Measurements from ENCODE around the gene PRPSAP1.

The PRPSAP1 gene

DNA sequence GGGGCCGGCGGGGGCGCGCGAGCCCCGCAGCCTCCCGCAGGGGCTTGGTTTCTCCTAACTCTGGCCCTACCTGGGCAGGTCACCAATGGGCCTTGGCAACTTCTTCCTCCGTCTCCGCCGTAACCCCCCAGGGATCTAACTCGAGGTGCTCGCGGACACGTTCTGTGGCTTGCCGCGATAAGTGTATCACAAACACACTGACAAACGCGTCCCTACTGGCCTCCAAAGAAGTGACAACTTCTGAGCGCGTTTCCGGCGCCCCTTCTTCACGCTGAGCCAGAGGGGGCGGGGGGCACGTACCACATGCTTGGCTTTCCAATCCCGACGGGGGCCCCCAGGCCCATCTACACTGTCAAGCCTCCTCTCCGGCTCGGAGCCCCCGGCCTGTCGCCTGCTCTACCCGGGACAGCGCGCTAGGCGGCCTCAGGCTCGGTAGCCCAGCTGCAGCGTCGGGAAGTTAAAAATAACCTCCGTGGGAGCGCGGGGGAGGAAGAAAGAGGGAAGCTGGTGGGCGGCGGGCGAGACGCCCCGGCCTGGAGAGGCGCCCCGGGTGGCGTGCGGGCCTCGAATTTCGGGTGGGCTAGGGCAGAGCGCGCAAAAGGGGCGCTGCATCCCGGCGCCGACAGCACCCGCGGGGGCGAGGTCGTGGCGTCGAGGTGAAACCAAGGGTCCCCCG lies 30.0 kb upstream of the PRPSAP1 start:
- DNase-seq, result no peak

DNA sequence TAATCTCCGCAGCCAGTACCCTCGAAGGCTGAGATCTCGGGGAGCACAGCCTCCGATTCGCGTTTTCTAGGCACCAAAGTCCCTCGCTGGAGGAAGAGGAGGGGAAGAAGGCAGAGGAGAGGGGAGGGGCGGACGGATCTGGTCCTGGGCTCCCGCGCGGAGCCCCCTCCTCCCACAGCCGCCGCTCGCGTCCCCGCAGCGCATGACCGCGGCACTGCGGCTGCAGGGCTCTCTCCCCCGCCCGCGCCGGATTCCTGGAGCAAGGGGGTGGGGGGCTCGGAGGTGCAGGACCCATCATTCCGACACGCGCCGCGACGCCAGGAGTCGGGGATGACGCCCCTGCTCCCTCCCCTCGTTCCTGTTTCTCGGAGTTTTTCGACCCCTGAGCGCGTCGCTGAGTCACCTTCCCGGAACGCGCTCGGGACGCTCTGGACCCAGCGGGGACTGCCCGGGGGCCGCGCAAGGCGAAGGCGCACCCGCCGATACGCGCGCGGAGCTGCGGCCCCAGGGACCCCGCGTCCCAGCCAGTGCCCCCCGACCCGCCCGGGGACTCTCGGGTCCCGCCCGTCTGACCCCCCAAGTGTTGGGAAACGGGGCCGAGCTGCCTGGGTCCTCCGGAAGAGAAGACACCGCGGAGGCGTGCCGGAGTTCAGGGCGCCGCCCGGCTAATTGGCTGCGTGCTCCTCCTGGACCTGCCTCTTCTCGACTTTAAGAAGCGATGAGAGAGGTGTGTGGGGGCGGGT lies 29.3 kb upstream of the PRPSAP1 start:
- no peak for DNase-seq

DNA sequence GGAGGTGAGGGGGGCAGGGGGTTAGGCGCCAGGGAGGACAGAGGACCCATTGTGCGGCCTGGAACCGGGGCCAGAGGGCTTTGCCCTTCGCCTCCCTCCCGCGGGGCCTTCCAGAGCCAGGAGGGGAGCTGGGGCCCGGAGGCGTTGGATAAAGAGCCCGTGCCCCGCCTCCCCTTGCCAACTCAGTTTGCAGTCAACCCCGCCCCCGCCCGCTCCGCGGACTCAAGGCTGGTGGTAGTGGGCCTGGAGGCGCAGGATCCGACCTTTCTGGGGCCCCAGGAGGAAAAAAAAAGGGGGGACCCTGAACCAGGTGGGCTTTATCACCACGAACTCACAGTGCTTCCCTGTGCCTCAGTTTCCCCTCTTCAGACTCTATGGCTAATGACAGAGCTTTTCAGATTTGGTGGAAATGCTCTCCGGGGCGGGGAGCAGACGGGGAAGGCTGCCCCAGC lies 28.7 kb upstream of the PRPSAP1 start:
- DNase-seq, result no peak

DNA sequence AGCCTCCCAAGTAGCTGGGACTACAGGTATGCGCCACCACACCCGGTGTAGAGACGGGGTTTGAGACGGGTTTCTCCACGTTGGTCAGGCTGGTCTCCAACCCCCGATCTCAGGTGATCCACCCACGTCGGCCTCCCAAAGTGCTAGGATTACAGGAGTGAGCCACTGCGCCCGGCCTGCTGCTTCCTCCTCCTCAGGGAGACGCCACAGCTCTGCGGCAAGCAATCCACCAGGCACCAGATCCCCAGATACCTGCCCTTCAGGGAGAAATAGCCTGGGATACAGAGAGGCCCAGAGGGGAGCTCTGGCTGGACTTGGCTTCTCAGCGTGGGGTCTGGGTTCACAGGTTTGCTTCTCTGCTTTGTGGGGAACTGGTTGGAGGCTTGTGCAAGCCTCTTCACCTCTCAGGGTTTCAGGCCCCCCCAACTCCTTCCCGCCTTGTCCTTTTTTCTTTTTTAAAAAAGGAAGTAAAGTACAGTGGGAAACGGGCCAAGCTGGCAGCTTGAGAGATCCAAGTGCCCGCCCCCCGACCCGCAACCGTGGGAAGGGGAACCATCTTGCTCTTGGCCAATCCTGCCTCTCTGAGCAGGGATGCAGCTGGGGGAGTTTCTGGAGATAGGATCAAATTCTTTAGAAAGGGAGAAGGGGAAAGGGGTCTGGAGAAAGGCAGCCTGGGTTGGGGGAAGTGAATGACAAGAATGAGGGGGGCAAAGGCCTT lies 28.1 kb upstream of the PRPSAP1 start:
- no peak for DNase-seq

DNA sequence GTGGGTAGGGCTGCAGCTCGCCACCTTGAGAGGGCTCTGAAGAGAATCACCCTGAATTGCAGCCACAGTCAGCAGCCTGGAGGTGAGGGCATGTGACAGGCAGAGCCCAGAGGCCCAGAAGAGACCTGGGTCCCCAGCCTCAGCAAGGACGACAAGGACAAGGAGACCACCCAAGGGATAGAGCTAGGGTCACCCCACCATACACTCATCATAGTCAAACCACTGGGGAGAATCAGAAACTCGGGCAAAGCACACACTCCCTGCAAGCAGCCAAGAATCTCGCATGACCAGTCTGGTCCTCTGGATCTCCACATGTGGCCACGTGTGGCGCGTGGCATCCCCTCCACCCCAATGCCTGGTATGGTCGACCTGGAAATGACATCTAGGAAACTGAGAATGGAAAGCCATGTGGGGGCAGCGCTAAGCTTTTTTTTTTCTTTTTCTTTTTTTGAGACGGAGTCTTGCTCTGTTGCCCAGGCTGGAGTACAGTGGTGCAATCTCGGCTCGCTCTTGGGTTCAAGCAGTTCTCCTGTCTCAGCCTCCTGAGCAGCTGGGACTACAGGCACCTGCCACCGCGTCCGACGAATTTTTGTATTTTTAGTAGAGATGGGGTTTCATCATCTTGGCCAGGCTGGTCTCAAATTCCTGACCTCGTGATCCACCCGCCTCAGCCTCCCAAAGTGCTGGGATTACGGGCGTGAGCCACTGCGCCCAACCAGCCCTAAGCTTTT lies 26.1 kb upstream of the PRPSAP1 start:
- DNase-seq, result no peak

DNA sequence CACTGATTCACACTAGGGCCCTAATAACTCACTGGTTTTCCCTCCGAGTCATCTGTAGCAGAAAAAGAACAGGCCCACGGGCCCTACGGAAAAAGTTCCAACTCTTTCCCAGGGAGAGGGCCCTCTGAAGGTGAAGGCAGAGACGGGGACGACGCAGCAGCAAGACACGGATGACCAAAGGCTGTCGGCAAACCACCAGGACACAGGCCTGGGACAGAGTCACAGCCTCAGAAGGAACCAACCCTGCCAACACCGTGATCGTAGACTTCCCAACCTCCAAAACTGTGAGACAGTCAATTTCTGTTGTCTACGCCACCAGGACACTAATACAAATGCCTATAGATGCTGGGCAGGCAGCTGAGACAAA lies 25.5 kb upstream of the PRPSAP1 start:
- DNase-seq, result no peak

DNA sequence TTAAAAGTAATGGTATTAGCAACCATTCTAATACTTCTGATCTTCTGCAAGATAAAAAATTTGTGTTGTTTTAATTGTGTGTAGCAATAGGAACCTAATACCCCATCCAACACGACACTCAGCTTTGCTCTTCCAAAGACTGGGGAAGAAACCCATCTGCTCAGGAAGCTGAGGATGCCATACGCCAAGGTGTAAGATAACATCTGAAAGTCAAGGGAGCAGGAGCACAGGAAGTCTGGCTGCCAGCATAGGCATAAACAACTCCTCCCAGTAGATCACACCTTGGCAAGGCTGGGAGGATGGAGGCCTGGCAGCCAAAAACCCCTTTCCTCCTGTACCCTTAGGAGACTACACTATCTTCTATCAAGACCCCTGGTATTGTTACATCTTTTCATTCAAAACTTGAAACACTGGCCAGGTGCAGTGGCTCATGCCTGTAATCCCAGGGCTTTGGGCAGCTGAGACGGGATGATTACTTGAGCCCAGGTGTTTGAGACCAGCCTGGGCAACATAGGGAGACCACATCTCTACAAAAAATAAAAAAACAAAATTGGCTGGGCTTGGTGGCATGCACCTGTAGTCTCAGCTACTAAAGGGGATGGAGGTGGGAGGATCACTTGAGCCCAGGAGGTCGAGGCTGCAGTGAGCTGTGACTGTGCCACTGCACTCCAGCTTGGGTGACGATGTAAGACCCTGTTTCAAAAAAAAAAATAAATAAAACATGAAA lies 25.0 kb upstream of the PRPSAP1 start:
- DNase-seq, result no peak

DNA sequence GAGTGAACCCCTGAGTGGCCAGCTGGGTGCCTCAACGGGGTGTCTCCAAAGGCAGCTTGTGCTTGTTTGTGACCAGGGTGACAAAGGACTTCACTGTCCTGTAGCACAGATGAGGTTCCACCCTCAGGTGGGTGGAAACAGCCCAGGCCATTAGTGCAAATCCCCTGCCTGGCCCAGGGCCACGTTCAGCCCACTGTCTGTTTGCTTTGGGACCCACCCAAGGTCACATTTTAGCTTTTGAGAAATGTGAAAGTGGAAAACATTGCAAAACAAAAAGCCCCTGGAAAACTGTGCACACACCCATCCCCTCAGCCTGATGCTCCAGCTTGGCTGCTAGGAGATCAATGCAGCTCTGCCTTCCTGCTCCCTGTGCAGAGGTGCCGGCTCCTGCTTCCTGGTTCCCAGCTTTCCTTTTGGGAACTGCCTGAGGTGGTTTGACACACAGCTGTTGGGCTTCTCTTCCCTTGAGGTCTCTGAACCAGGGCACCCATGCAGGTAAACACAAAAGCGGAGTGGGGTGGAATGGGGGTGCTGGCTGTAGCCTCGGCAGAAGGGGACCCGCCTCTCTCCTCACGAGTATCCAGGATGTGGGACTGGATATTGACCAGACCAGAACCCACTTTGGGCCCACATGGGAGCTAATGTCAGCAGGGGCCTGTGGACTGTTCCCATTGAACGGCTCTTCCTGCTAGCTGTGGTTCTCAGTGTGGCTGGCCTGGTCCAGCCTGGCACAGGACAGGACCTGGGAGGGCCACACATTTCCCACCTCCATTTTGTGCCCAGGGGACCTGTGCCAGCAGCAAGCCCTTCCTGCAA lies 22.8 kb upstream of the PRPSAP1 start:
- no peak for DNase-seq

DNA sequence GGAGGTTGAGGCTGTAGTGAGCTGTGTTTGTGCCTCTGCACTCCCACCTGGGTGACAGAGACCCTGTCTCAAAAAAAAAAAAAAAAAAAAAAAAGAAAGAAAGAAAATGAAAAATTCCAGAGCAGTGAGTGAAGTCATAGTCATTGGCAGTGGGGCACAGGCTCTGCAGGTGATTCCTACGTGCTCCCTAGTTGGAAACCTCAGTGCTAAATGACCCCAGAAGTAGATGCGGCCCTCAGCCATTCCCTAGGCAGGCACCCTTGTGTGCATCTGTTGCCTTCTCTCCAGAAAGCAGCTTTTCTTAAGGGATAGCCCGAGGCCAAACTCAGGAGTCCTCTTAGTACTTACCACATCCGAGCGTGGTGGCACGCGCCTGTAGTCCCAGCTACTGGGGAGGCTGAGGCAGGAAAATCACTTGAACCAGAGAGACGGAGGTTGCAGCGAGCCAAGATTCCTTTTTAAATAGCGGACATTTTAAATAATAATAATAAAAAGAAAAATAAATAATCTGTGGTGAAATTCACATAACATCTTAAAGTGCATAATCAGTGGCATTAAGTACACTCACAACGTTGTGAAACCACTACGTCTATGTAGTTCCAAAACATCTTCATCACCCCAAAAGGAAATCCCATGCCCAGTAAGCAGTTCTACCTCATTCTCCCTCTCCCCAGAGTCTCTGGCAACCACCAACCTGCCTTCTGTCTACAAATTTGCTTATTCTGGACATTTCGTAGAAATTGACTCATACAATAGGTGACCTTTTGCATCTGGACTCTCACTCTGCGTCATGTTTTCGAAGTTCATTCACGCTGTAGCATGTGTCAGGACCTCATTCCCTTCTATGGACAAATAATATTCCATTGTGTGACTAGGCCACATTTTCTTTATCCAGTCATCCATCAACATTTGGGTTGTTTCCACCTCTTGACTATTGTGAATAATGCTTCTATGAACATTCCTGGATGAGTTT lies 18.2 kb upstream of the PRPSAP1 start:
- DNase-seq, result no peak

DNA sequence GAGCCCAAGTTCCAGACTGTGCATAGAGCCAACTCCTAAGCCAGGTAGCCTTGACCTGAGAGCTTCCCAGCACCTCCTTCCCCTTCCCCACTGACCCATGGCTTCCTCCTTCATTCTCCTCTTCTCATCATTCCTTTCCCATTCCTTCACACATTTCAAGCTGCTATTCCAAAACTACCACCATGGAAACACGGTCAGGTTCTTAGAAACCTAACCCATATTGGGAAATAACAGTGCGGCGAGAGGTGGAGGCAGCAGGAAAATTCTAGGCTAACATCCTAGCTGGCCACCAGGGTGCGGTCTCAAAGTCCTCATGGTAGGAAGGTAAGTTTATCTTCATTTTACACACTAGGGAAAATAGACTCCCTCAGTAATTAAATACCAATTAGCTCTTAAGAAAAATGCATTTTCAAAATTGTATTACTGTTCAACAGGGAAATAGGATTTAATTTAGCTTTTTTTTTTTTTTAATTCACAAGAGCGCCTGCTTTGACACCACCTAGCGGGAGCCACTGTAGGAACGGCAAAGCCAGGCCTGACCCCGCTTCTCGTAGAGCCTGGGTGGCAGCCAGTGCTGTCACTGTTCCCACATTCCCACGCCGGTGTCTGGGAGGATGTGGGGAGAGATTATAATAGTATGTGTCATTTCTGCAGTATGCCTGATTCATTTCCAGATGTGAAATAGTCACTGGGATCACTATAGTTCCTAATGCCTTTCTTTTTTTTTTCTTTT lies 16.7 kb upstream of the PRPSAP1 start:
- DNase-seq, result peak in 1 of 2 donors; percentile 22

DNA sequence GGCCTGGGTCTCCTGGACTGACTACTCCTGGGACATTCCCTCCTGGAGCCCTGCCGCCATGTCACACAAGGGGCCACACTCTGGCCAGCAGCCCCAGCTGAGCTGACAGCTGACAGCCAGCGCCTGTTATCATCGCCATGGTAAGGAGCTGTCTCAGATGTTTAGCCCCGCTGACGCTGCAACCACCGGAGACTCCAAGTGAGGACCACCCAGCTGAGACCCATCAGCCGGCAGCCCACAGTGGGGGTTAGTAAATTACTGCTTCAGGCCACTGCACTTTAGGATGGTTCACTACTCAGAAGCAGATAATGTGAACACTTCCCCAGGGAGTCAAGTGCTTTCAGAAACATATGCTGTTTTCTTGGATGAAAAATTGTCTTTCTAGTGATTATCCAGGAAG lies 16.1 kb upstream of the PRPSAP1 start:
- DNase-seq, result no peak

DNA sequence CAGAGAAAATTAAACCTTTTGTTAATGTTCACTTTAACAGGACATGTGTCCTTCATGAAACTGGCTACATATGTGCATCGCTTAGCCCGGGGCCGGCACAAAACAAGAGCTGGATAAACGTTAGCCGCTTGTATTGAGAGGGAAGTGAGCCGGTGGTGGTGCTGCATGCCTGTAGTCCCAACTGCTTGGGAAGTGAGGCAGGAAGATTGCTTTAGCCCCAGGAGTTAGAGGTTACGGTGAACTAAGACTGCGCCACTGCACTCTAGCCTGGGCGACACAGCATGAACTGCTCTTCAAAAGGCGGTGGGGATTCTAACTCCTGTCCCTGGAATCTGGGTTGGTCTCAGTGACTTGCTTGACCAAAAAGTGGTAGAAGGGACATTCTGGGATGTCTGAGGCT lies 15.7 kb upstream of the PRPSAP1 start:
- DNase-seq, result no peak

DNA sequence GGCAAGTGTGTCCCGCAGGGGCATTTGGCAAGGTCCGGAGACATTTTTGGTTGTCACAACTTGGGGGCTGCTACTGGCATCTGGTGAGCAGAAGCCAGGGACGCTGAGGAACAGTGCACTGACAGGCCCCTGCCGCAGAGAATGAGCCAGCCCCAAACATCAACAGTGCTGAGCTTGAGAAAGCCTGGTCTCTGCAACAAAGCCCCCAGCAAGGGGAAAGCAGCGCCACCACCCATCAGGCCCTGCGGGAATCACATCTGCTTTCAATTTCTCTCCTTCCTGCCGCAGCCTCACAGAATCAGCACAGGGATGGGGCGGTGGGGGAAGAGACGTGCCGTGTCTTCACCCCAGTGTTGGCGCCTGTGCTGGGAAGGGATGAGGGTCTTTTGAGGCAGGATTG lies 14.8 kb upstream of the PRPSAP1 start:
- no peak for DNase-seq

DNA sequence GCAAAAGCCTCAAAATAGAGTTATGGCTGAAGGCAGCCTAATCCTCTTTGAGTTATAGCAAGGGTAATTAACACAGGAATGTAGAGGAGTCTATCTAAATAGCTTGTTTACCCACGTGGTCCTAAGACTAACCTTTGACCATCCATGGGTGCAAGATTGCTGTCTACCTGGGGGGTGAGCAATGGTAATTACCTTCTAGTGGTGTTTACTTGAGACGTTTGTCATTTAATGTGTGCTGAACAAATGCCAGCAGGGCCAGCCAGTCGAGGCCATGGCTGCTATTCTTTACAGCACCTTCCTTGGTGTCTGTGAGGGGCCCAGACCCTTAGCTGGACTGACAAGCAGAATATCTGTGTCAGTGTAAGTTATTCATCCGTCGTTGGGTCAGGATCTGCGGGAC lies 13.9 kb upstream of the PRPSAP1 start:
- no peak for DNase-seq

DNA sequence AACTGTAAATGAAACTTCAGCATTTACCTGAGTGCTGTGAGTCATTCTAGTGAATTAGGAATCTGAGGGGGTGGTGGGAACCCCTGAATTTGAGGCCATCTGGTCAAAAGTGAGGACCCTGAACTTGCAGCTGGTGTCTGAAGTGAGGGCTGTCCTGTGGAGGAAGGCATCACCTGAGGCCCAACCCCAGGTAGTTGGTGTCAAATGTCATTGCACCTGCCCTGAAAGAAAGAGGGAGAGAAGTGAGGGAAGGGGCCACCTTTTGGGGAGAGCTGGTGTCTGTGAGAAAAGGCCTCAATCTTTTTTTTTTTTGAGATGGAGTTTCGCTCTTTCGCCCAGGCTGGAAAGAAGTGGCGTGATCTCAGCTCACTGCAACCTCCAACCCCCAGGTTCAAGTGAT lies 12.5 kb upstream of the PRPSAP1 start:
- no peak for DNase-seq

DNA sequence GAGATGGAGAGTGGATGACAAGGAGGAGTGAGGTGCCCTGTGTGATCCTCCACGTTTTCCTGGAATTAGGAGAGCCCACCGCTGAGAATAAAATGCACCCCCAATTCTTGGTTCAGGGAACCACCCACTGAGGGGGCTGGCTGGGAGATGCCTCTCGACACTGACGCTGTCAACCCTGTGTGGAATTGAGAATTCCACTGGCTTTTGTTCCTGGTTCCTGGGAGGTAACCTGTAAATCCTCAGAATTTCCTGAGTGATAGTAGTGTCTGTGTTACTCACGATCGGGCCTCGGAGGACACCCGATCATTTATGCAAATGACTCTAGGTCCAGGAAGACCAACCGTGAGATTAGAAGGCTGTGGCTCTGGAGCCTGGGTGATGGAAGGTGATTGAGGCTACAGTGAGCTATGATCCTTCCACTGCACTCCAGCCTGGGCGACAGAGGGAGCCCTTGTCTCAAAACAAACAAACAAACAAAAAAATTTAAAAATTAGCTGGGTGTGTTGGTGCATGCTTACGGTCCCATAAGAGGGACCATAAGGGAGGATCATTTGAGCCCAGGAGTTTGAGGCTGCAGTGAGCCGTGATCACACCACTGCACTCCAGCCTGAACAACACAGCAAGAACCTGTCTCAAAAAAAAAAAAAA lies 11.7 kb upstream of the PRPSAP1 start:
- DNase-seq, result no peak

DNA sequence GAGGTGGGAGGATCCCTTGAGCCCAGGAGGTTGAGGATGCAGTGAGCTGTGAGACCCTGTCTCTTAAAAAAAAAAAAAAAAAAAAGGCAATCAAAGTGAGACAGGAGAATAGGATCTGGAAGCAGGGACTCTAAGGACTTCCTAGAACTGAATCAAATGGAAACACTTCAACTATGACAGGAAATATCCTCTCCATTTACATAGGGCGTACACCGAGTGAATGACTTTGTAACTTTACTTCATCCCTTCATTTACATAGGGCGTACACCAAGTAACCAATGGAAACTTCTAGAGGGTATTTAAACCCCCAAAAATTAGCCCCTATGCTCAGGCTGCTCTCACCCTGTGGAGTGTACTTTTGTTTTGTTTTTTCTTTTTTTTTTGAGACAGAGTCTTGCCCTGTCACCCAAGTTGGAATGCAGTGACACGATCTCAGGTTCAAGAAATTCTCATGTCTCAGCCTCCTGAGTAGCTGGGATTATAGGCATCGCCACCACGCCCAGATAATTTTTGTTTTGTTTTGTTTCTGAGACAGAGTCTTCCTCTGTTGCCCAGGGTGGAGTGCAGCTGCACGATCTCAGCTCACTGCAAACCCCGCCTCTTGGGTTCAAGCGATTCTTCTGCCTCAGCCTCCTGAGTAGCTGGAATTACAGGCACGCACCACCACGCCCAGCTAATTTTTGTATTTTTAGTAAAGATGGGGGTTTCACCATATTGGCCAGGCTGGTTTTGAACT lies 9.6 kb upstream of the PRPSAP1 start:
- no peak for DNase-seq

DNA sequence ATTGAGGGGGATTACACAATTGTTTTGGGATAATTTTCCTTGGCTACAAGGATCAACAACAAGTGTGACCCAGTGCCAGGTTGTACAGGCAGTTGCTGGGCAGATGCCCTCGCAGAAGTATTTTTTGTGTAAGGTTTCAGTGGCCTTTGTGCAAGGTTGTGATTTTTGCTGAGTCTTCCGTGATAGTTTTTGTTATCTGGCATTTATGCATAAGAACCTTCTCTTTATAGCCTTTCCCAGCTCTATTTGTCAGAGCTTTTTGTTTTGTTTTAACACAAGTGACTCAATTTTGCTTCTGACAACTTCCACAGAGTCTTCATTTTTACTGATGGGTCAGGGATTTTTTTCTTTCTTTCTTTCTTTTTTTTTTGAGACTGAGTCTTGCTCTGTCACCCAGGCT lies 6.7 kb upstream of the PRPSAP1 start:
- no peak for DNase-seq
